NCI-H226 (cell line): ENCODE measurements around the gene RBM25.
"Not testable (repeated sequence)": the region's sequence is repeated elsewhere in the genome, so short reads cannot be mapped to it uniquely, and the experiment has no call there.

Experiments
- DNase-seq: peaks from one replicate; pipeline ENCODE4 v3.0.0-alpha.2; 2015

RBM25 gene

DNA sequence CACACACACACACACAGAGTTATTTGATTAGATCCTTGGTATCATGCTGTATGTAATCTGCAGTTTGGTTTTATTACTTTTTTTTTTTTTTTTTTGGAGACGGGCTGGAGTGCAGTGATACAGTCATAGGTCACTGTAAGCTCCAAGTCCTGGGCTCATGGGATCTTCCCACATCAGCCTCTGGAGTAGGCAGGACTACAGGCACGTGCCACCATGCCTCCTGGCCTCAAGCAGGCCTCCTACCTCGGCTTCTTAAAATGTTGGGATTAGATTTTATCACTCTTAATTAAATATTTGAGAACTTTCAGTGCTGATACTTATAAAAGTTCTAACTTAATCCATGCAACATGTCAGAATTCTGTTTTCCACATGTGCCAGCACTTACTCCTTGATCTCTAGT, 46.7 kb downstream of the RBM25 start:
- DNase-seq, result no peak

DNA sequence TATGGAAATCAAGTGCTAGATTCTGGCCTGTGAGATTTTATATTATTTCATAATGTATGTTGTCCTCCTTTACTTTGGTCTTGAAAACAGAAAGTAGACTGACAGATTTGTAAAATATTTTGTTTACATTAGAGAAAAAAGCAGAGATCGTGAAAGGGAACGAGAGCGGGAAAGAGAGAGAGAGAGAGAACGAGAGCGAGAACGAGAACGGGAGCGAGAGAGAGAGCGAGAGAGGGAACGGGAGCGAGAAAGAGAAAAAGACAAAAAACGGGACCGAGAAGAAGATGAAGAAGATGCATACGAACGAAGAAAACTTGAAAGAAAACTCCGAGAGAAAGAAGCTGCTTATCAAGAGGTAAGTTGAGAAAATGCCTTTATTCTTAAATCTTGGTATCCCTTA, 47.4 kb downstream of the RBM25 start:
- DNase-seq, result no peak

DNA sequence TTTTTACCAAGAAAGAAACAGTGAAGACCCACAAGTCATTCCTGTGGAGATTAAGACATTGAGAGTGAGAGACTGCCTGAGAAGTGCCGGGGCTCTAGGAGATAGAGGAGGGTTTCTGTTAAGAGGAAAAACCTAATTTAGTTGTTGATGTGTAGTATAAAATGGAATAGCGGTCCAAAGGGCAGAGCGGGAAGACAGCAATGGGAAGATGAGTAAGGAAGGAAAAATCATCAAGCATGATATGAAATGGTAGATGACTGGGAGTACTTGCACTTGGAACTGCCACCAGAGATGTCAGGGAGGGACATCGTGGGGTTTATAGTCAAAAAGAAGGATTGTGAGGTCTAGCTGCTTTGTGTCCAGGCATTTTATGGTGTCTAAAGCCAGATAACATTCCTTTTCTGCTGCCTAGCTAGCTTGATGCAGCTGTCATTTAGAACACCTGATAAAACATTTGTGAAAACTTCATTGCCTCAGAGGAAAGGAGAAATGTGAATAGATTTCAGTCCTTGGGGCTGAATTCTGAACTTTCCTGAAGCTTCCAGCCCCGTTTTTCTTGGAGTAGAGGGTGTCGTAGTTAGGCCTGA, 57.8 kb downstream of the RBM25 start:
- no peak for DNase-seq

DNA sequence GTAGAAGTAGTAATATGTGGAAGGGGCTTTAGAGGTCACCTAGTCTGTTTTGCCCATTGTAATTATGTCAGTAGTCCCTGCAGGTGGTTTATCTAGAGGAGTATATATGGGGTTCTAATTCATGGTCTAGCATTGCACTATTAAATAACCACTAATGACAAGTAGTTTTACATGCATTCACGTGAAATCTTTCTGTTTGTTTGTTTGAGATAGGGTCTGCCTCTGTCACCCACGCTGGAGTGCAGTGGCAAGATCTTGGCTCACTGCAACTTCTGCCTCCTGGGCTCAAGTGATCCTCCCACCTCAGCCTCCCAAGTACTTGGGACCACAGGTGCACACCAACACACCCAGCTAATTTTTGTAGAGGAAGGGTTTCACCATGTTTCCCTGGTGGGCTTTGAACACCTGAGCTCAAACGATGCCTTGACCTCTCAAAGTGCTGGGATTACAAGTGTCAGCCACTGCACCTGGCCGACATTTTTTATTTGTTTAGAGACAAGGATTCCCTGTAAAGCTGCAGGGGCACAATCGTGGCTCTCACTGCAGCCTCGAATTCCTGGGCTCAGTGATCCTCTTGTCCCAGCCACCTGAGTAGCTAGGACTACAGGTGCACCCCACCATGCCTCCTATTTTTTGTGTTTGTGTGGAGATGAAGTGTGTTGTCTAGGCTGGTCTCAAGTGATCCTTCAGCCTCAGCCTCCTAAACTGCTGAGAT, 66.0 kb downstream of the RBM25 start:
- no peak for DNase-seq

DNA sequence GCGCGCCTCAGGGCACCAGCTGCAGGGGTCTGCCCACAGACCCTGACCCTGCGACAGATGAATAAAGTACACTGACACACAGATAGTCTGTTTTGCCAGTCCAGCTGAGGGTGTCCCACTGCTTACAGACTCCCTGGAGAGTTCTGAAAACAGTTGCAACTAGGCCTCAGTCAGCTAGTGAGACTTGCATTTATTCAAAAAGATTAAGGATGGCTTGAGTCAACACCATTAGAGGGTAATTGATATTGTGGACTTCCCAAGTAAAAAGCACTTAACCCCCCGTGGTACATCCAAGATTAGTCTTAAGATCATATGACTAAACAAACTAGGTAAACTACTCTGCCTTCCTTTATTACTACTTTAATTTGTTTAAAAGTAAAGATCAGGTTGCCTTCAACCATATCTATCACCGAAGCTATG, 66.8 kb downstream of the RBM25 start:
- no peak for DNase-seq

DNA sequence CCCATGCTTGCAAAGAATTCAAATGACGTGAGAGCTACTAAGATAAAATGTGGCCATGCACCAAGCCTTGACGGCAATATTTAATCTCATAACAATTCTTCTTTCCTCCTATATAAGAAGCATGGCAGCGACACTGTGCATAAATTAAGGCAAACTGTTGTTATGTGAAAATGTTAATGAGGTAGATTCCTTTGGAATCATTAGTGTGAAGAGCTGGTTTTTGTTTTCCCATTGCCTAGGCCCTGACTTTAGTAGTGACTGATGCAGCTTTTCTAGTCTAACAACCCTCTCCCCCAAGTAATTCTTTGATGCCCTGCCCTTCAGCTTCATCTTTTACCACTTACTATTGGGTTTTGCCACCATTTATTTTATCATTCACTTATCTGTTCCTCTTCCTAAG, 67.4 kb downstream of the RBM25 start:
- no peak for DNase-seq

DNA sequence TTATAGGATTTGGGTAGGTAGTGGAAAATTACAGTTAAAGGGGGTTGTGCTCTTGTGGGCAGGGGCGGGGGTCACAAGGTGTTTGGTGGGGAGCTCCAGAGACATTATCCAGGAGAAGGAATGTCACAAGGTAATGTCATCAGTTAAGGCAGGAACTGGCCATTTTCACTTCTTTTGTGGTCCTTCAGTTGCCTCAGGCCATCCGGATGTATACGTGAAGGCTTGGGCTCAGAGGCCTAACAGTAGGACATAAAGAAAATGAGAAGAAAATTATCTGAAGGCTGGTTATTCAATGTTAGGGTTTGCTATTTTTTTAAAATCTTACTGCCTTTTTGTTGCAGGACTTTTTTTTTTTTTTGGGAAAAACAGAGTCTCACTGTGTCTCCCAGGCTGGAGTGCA, 75.5 kb downstream of the RBM25 start:
- DNase-seq, result no peak

GRCh38 chr14:73136085-73136386, 77.7 kb downstream of the RBM25 start:
- no peak for DNase-seq

GRCh38 chr14:73136387-73137225, 78.3 kb downstream of the RBM25 start, which contains the start of gene PSEN1:
TSS of gene PSEN1 (plus strand) at chr14:73136507. CDS start at chr14:73148020, 11,513 bp downstream.
- peak; percentile 80 for DNase-seq

DNA sequence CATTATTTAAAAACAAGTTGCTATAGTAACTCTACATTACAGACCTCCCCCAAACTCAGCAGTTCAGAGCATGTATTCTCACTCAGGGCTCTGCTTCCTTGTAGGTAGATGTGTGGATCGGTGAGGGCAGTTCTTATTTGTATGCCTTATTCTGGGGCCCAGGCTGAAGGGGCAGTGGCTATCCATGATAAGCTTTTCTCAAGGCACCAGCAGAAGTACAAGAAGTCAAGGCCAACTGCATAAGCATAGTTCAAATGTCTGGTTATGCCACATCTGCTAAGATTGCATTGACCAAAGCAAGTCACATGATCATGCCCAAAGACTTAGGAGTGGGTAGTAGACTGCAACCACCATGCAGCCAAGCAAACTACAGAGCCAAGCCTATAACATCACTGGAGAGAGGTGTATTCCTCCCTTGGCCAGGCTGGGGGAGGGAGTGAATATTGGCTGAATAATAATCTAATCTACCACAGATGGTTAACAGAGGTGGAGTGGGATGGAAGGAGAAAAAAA, 82.5 kb downstream of the RBM25 start:
- no peak for DNase-seq

- DNase-seq, result no peak
These were observed 83.9 kb downstream of the RBM25 start for GRCh38 chr14:73142216-73142615.

GRCh38 chr14:73143003-73143402, 84.7 kb downstream of the RBM25 start:
- DNase-seq, result no peak

DNA sequence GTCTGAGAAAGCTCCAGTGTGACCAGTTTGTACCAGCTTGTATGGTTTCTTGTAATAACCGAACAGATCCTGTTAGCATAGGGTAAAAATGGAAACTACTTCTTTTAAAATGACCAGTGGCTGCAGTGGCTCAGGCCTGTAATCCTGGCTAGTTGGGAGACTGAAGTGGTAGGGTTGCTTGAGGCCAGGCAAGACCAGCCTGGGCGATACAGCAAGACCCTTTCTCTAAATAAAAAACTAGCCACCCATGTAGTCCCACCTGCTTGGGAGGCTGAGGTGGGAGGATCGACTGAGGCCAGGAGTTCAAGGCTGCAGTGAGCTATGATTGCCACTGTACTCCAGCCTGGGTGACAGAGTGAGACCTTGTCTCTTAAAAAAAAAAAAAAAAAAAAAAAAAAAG, 85.3 kb downstream of the RBM25 start:
- DNase-seq, result no peak

DNA sequence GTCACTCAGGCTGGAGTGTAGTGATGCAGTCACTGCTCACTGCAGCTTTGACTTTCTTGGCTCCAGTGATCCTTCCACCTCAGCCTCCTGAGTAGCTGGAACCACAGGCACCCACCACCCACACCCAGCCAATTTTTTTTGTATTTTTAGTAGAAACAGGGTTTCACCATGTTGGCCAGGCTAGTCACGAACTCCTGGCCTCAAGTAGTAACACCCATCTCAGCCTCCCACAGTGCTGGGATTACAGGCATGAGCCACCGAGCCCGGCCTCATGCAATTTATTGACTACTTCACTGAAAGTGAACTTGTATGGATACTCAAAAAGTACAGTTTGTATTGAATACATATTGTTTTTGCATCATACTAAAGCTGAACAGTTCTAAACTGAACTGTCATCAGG, 87.0 kb downstream of the RBM25 start:
- no peak for DNase-seq

DNA sequence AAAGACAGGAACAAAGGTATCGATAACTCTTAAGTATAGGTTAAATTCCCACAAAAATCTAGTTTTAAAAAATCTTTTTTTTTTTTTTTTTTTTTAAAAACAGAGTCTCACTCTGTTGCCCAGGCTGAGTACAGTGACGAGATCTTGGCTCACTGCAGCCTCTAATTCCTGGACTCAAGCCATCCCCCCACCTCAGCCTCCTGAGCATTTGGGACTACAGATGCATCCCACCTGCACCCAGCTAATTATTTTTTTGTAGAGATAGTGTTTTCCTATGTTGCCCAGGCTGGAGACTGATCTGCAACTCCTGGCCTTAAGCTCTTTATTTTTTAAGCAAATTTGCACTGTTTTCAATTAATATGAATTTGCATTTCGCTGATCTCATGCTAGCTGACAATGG, 87.8 kb downstream of the RBM25 start:
- DNase-seq, result no peak

GRCh38 chr14:73149753-73150152, 91.4 kb downstream of the RBM25 start:
- DNase-seq, result no peak

GRCh38 chr14:73153272-73153671, 94.9 kb downstream of the RBM25 start:
- no peak for DNase-seq

- no peak for DNase-seq
These were observed 103.9 kb downstream of the RBM25 start for GRCh38 chr14:73162251-73162650.

GRCh38 chr14:73166399-73166798, 108.1 kb downstream of the RBM25 start:
- DNase-seq, result no peak

DNA sequence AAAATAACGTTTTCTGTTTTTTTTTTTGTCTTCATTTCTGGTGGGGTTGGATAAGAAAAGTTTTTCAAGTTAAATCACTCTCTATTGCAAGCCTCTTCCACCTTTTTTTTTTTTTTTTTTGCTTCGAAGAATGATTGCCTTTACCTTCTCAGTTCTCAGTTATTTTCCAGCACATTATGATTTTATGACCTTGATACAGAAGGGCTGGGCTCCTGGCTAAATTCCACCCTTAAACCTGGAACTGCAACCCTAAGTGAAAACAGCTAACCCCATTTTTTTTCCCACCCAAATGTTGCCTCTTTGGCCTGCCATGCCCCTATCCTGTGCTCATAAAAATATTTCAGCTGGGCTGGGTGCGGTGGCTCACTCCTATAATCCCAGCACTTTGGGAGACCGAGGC, 109.4 kb downstream of the RBM25 start:
- no peak for DNase-seq

DNA sequence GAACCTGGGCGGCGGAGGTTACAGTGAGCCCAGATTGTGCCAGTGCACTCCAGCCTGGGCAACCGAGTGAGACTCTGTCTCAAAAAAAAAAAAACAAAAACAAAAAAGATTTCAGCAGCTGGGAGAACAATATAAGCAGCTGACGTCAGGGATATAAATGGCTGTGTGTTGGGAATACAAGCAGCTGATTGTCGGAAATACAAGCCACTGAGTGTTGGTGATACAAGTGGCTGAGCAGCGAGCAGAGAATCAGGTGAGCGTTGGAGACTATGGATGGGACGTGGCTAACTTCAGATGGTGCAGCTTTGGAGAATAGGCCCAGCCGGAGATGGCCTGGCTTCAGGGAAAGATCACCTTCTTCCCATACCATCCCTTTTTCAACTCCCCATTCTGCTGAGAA, 109.9 kb downstream of the RBM25 start:
- no peak for DNase-seq

DNA sequence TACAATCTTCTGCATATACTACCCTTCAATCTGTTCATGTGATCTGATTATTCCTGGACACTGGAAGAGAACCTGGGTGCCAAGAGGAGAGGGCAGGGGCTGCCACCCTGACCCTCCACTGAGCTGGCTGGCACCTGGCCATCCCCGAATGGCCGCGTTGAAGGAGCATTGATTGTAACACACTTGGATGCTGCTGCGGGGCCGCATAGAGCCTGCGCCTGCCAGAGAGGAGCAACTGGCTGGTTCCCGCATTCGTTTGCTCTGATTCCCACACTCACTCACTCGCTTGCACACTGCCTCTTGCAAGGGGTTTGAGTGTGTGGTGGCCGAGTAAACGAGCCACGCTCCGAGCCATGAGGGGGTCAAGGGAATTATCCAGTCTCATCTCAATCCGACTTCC, 110.4 kb downstream of the RBM25 start:
- no peak for DNase-seq

DNA sequence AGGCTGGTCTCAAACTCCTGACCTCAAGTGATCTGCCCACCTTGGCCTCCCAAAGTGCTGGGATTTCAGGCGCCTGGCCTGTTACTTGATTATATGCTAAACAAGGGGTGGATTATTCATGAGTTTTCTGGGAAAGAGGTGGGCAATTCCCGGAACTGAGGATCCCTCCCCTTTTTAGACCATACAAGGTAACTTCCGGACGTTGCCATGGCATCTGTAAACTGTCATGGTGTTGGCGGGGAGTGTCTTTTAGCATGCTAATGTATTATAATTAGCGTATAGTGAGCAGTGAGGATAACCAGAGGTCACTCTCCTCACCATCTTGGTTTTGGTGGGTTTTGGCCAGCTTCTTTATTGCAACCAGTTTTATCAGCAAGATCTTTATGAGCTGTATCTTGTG, 111.5 kb downstream of the RBM25 start:
- DNase-seq, result not testable (repeated sequence)

DNA sequence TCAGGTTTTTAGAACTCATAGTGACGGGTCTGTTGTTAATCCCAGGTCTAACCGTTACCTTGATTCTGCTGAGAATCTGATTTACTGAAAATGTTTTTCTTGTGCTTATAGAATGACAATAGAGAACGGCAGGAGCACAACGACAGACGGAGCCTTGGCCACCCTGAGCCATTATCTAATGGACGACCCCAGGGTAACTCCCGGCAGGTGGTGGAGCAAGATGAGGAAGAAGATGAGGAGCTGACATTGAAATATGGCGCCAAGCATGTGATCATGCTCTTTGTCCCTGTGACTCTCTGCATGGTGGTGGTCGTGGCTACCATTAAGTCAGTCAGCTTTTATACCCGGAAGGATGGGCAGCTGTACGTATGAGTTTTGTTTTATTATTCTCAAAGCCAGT, 112.4 kb downstream of the RBM25 start:
- no peak for DNase-seq
